HCT116 (cell line): ENCODE data around the gene HLA-F. TPM values are rescaled to one million over a fixed set of nuclear protein-coding genes. Genes with fewer than 3 reads are reported as not detected.

ENCODE experiments used
- ATAC-seq: fragments of 200-7000 bp; cut with Tn5 transposase; 2 replicates; pipeline ENCODE4 v1.9.1; 2020; ENCODE audit warnings: mild to moderate bottlenecking, moderate library complexity
- BruUV-seq: library from RNA; stranded (reverse); fragments of 400-500 nt; replicated peaks from 2 replicates; lab custom pipeline; 2021; lab: Mats Ljungman, UMichigan
- CTCF ChIA-PET: fragments of 300-600 bp; sonication (Branson Sonifier 250); formaldehyde crosslinking; loops from one replicate; lab custom pipeline; 2021; ENCODE audit warnings: antibody characterized with exemption; lab: Charles Lee
- POLR2A ChIA-PET: fragments of 300-600, 350-600 bp; sonication (Branson Sonifier 250); formaldehyde crosslinking; loops from one replicate; lab custom pipeline; 2021; ENCODE audit warnings: antibody characterized with exemption; lab: Charles Lee
- RAD21 ChIA-PET, 2 experiments: fragments of 300-600 bp; sonication (Branson Sonifier 250); formaldehyde crosslinking; loops; one replicate each; lab custom pipeline; 2023; ENCODE audit warnings: low total read pairs in 2 of 2; ENCODE audit not compliant: uncharacterized antibody in 2 of 2, unreplicated experiment in 2 of 2, low non-redundant PET in 1 of 2; lab: Charles Lee
- DNase-seq: peaks from one replicate; pipeline ENCODE4 v3.0.0-alpha.2; 2010; ENCODE audit warnings: low read depth, low spot score
- H2AFZ ChIP-seq: fragments of 200-600 bp; shearing (Covaris generic), sonication (generic); 2 replicates; pipeline ENCODE4 v1.6.1; 2017; ENCODE audit warnings: low read depth, mixed run types, mixed read lengths, antibody characterized with exemption, low read length; ENCODE audit not compliant: poor library complexity, severe bottlenecking
- H3K27ac ChIP-seq: 2 replicates; pipeline ENCODE4 v1.5.1; 2012; ENCODE audit warnings: low read depth, low read length
- H3K27me3 ChIP-seq: fragments of 200-600 bp; sonication (generic); 2 replicates; pipeline ENCODE4 v1.6.1; 2016; ENCODE audit warnings: mixed run types, low read length, mixed read lengths; ENCODE audit not compliant: insufficient read depth
- H3K36me3 ChIP-seq, 2 experiments: fragments of 200-500 bp in 1 of 2; fragments of 200-600 bp in 1 of 2; sonication (Bioruptor generic) in 1 of 2; sonication (generic) in 1 of 2; 2 replicates each; pipeline versions ENCODE4 v1.5.1 to v1.6.1; 2014 to 2016; ENCODE audit warnings: low read length in 2 of 2, inconsistent platforms in 1 of 2, mixed read lengths in 1 of 2, mixed run types in 1 of 2; ENCODE audit not compliant: insufficient read depth in 2 of 2, control insufficient read depth in 1 of 2
- H3K4me1 ChIP-seq, 2 experiments: fragments of 200-600 bp in 1 of 2; sonication (generic) in 1 of 2; 2 replicates each; pipeline versions ENCODE4 v1.5.1 to v1.6.1; 2012 to 2017; ENCODE audit warnings: low read length in 2 of 2, inconsistent platforms in 1 of 2, mild to moderate bottlenecking in 1 of 2, mixed read lengths in 1 of 2, mixed run types in 1 of 2, moderate library complexity in 1 of 2; ENCODE audit not compliant: insufficient read depth in 2 of 2, control insufficient read depth in 1 of 2
- H3K4me2 ChIP-seq: fragments of 200-600 bp; sonication (generic); 2 replicates; pipeline ENCODE4 v1.6.1; 2017; ENCODE audit warnings: mixed run types, low read length, mixed read lengths
- H3K4me3 ChIP-seq, 2 experiments: fragments of 200-600 bp in 1 of 2; sonication (generic) in 1 of 2; replicated peaks in 1 of 2; 2 replicates each; pipeline ENCODE4 v1.5.1; 2011 to 2016; ENCODE audit warnings: low read length in 2 of 2, control low read depth in 1 of 2, low read depth in 1 of 2, mild to moderate bottlenecking in 1 of 2, mixed read lengths in 1 of 2, mixed run types in 1 of 2
- H3K79me2 ChIP-seq: fragments of 200-600 bp; sonication (generic); 2 replicates; pipeline ENCODE4 v1.6.1; 2017; ENCODE audit warnings: mild to moderate bottlenecking, mixed run types, low read length, moderate library complexity, mixed read lengths; ENCODE audit not compliant: insufficient read depth
- H3K9ac ChIP-seq: fragments of 200-600 bp; sonication (generic); 2 replicates; pipeline ENCODE4 v1.6.1; 2016; ENCODE audit warnings: low read length, mixed read lengths
- H3K9me2 ChIP-seq: fragments of 200-600 bp; sonication (generic), shearing (Covaris generic); 2 replicates; pipeline ENCODE4 v1.6.1; 2017; ENCODE audit warnings: mixed run types, mild to moderate bottlenecking, moderate library complexity; ENCODE audit not compliant: insufficient read depth
- H3K9me3 ChIP-seq, 2 experiments: fragments of 200-500 bp in 1 of 2; fragments of 200-600 bp in 1 of 2; sonication (Bioruptor generic) in 1 of 2; sonication (generic) in 1 of 2; 2 replicates each; pipeline ENCODE4 v1.6.1; 2014 to 2017; ENCODE audit warnings: low read length in 2 of 2, mixed read lengths in 2 of 2, inconsistent platforms in 1 of 2, low read depth in 1 of 2, mild to moderate bottlenecking in 1 of 2, mixed run types in 1 of 2, moderate library complexity in 1 of 2; ENCODE audit not compliant: control insufficient read depth in 1 of 2, insufficient read depth in 1 of 2
- H4K20me1 ChIP-seq: fragments of 200-600 bp; sonication (generic), shearing (Covaris generic); 2 replicates; pipeline ENCODE4 v1.6.1; 2017; ENCODE audit warnings: mixed run types, mild to moderate bottlenecking, moderate library complexity; ENCODE audit not compliant: insufficient read depth
- ATF3 ChIP-seq: IDR thresholded peaks from 2 replicates; pipeline ENCODE4 v1.6.1; 2012
- CBX3 ChIP-seq: IDR thresholded peaks from 2 replicates; pipeline ENCODE4 v1.6.1; 2012; ENCODE audit warnings: low read depth
- CEBPB ChIP-seq: IDR thresholded peaks from 2 replicates; pipeline ENCODE4 v1.6.1; 2012; ENCODE audit warnings: low read depth
- ELF1 ChIP-seq: IDR thresholded peaks from 2 replicates; pipeline ENCODE4 v1.6.1; 2012; ENCODE audit warnings: low read depth, borderline replicate concordance
- EZH2 ChIP-seq: fragments of 200-600 bp; sonication (generic); IDR thresholded peaks from 2 replicates; pipeline ENCODE4 v1.6.1; 2017; ENCODE audit warnings: antibody characterized with exemption, mixed run types
- EZH2phosphoT487 ChIP-seq: fragments of 200-600 bp; IDR thresholded peaks from 2 replicates; pipeline ENCODE4 v1.6.1; 2018; ENCODE audit warnings: antibody characterized with exemption, borderline replicate concordance
- JUND ChIP-seq: IDR thresholded peaks from 2 replicates; pipeline ENCODE4 v1.6.1; 2012
- MAX ChIP-seq: IDR thresholded peaks from 2 replicates; pipeline ENCODE4 v1.6.1; 2012
- POLR2A ChIP-seq: IDR thresholded peaks from 2 replicates; pipeline ENCODE4 v1.7.0; 2011; ENCODE audit warnings: borderline replicate concordance; ENCODE audit not compliant: insufficient read depth, insufficient read length; ENCODE audit errors: extremely low read depth
- POLR2AphosphoS5 ChIP-seq: IDR thresholded peaks from 2 replicates; pipeline ENCODE4 v1.6.1; 2011; ENCODE audit warnings: mild to moderate bottlenecking, low read depth, low read length, moderate library complexity
- REST ChIP-seq: IDR thresholded peaks from 2 replicates; pipeline ENCODE4 v1.6.1; 2012; ENCODE audit warnings: low read depth
- SIN3A ChIP-seq: IDR thresholded peaks from 2 replicates; pipeline ENCODE4 v1.6.1; 2012; ENCODE audit warnings: low read depth
- SP1 ChIP-seq: IDR thresholded peaks from 2 replicates; pipeline ENCODE4 v1.6.1; 2012; ENCODE audit warnings: low read depth
- SRF ChIP-seq: IDR thresholded peaks from 2 replicates; pipeline ENCODE4 v1.6.1; 2012; ENCODE audit warnings: low read depth
- TCF7L2 ChIP-seq: IDR thresholded peaks from 2 replicates; pipeline ENCODE4 v1.7.0; 2011; ENCODE audit warnings: borderline replicate concordance, inconsistent platforms; ENCODE audit not compliant: insufficient read depth, insufficient read length; ENCODE audit errors: extremely low read depth
- YY1 ChIP-seq: IDR thresholded peaks from 2 replicates; pipeline ENCODE4 v1.6.1; 2011; ENCODE audit warnings: low read length, low read depth, moderate library complexity, mild to moderate bottlenecking; ENCODE audit not compliant: insufficient replicate concordance; ENCODE audit errors: extremely low read depth
- ZBTB33 ChIP-seq: IDR thresholded peaks from 2 replicates; pipeline ENCODE4 v1.6.1; 2011; ENCODE audit warnings: mild to moderate bottlenecking, low read length, moderate library complexity; ENCODE audit not compliant: insufficient replicate concordance; ENCODE audit errors: extremely low read depth
- ZNF274 ChIP-seq: fragments of 200-500 bp; sonication (Bioruptor generic); IDR thresholded peaks from 2 replicates; pipeline ENCODE4 v1.6.1; 2014; ENCODE audit warnings: mild to moderate bottlenecking, low read depth, low read length, inconsistent platforms
- intact Hi-C: fragments of 100-400 bp; cut with micrococcal nuclease; formaldehyde crosslinking; loops from 2 replicates; pipeline ENCODE4 v1.10.0; 2022
- total RNA-seq: library from RNA; stranded (reverse); gene quantifications from one replicate; pipeline ENCODE4 v1.2.1, GENCODE V29; 2021; ENCODE audit not compliant: unreplicated experiment
- TF ChIP-seq, protein P1 (sequence below), 3 experiments: fragments of 200-600 bp in 1 of 3; sonication (generic) in 1 of 3; IDR thresholded peaks in 2 of 3; conservative IDR thresholded peaks in 1 of 3; 2 replicates each; pipeline ENCODE4 v1.5.1; 2012 to 2017; ENCODE audit warnings: low read depth in 2 of 3, low read length in 2 of 3, antibody characterized with exemption in 1 of 3, borderline replicate concordance in 1 of 3, control low read depth in 1 of 3, mild to moderate bottlenecking in 1 of 3, mixed read lengths in 1 of 3, mixed run types in 1 of 3, moderate library complexity in 1 of 3; ENCODE audit not compliant: insufficient read depth in 1 of 3

HLA-F gene
- total RNA-seq, 1 experiment from 2014 or later: 24.6 TPM

- H3K27ac ChIP-seq: no peak within 1 kb of the TSS
- DNase-seq: no peak
These were observed 42.3 kb upstream of the HLA-F start, which contains the start of gene ZFP57 for GRCh38 chr6:29680904-29681303. TSS of gene ZFP57 (minus strand) at chr6:29681152. CDS start at chr6:29677003, 4,149 bp downstream.

More at GRCh38 chr6:29680904-29681303, 42.3 kb upstream of the HLA-F start, which contains the start of gene ZFP57:
- TF ChIP-seq POLR2AphosphoS5 (no peak), ELF1 (no peak), TCF7L2 (no peak), YY1 (no peak), CEBPB (no peak), REST (no peak), ZBTB33 (no peak), EZH2 (no peak), ZNF274 (no peak), MAX (no peak), SRF (no peak), SIN3A (no peak), POLR2A (no peak), JUND (no peak), CBX3 (no peak), SP1 (no peak), EZH2phosphoT487 (no peak), ATF3 (no peak)
- TF ChIP-seq, protein P1, sequence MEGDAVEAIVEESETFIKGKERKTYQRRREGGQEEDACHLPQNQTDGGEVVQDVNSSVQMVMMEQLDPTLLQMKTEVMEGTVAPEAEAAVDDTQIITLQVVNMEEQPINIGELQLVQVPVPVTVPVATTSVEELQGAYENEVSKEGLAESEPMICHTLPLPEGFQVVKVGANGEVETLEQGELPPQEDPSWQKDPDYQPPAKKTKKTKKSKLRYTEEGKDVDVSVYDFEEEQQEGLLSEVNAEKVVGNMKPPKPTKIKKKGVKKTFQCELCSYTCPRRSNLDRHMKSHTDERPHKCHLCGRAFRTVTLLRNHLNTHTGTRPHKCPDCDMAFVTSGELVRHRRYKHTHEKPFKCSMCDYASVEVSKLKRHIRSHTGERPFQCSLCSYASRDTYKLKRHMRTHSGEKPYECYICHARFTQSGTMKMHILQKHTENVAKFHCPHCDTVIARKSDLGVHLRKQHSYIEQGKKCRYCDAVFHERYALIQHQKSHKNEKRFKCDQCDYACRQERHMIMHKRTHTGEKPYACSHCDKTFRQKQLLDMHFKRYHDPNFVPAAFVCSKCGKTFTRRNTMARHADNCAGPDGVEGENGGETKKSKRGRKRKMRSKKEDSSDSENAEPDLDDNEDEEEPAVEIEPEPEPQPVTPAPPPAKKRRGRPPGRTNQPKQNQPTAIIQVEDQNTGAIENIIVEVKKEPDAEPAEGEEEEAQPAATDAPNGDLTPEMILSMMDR (IDR thresholded peaks at IDR 0.05 in 2 of 3, conservative IDR thresholded peaks at IDR 0.05 in 1 of 3; ENCODE audit: borderline replicate concordance in 1 of 3, insufficient read depth in 1 of 3, low read depth in 2 of 3, low read length in 2 of 3): no peak
- H3K9me2 ChIP-seq: no peaks in the 10 kb centered on the region
- H3K36me3 ChIP-seq: no peaks in the 10 kb centered on the region
- ChIA-PET CTCF (no interaction called here), RAD21 (no interaction called here), POLR2A (no interaction called here)
- H3K4me3 ChIP-seq: no peak within 1 kb of the TSS
- no peaks in the 10 kb centered on the region for H3K9me3 ChIP-seq
- no peaks in the 10 kb centered on the region for H3K79me2 ChIP-seq
- no peaks in the 10 kb centered on the region for H3K27me3 ChIP-seq
- H3K9ac ChIP-seq: no peak within 1 kb of the TSS
- no peak for ATAC-seq
- no peaks in the 10 kb centered on the region for H4K20me1 ChIP-seq
- BruUV-seq: no TSS peak
- no peak within 1 kb of the TSS for H2AFZ ChIP-seq
- no peak within 1 kb of the TSS for H3K4me2 ChIP-seq
- intact Hi-C loops: no loop called here
- peaks cover 0 to 7% of the 10 kb centered on the region in 2 experiments; a peak in 1 of 4 replicates for H3K4me1 ChIP-seq
